HG02642 (cell line): ENCODE data around the gene CRMP1.

Experiments used
- ATAC-seq: cut with Tn5 transposase; IDR thresholded peaks from one replicate; pipeline ENCODE4 v1.9.1; 2021; ENCODE audit warnings: mild to moderate bottlenecking; ENCODE audit not compliant: unreplicated experiment, poor library complexity

Gene CRMP1

GRCh38 chr4:5921101-5921980, 28.5 kb upstream of the CRMP1 start:
- ATAC-seq: no peak

GRCh38 chr4:5919571-5919970, 26.7 kb upstream of the CRMP1 start:
- no peak for ATAC-seq

GRCh38 chr4:5919044-5919443, 26.2 kb upstream of the CRMP1 start:
- ATAC-seq: no peak

- no peak for ATAC-seq
These were observed 25.6 kb upstream of the CRMP1 start for GRCh38 chr4:5918331-5918985.

- no peak for ATAC-seq
These were observed 24.8 kb upstream of the CRMP1 start for GRCh38 chr4:5917672-5918071.

GRCh38 chr4:5916229-5916628, 23.3 kb upstream of the CRMP1 start:
- no peak for ATAC-seq

- ATAC-seq: no peak
These were observed 20.6 kb upstream of the CRMP1 start for GRCh38 chr4:5913454-5913853.

- no peak for ATAC-seq
These were observed 19.7 kb upstream of the CRMP1 start for GRCh38 chr4:5912614-5913019.

- no peak for ATAC-seq
These were observed 16.1 kb upstream of the CRMP1 start for GRCh38 chr4:5908876-5909427.

- no peak for ATAC-seq
These were observed 13.3 kb upstream of the CRMP1 start for GRCh38 chr4:5906191-5906590.

GRCh38 chr4:5905714-5906113, 12.8 kb upstream of the CRMP1 start:
- no peak for ATAC-seq

- ATAC-seq: no peak
These were observed 8.0 kb upstream of the CRMP1 start for GRCh38 chr4:5900844-5901243.

GRCh38 chr4:5899881-5900280, 7.0 kb upstream of the CRMP1 start:
- no peak for ATAC-seq

- ATAC-seq: no peak
These were observed 6.5 kb upstream of the CRMP1 start for GRCh38 chr4:5899396-5899795.

GRCh38 chr4:5897674-5898073, 4.8 kb upstream of the CRMP1 start:
- ATAC-seq: no peak

GRCh38 chr4:5895287-5895686, 2.4 kb upstream of the CRMP1 start:
- no peak for ATAC-seq

GRCh38 chr4:5894266-5894665, 1.4 kb upstream of the CRMP1 start:
- no peak for ATAC-seq

GRCh38 chr4:5893591-5893990, 705 bp upstream of the CRMP1 start:
- ATAC-seq: no peak

- ATAC-seq: no peak
These were observed 423 bp downstream of the CRMP1 start for GRCh38 chr4:5892323-5893003.

- no peak for ATAC-seq
These were observed 1.1 kb downstream of the CRMP1 start for GRCh38 chr4:5891563-5892322.
